Measurements from ENCODE around the gene NUBP2.

DNA sequence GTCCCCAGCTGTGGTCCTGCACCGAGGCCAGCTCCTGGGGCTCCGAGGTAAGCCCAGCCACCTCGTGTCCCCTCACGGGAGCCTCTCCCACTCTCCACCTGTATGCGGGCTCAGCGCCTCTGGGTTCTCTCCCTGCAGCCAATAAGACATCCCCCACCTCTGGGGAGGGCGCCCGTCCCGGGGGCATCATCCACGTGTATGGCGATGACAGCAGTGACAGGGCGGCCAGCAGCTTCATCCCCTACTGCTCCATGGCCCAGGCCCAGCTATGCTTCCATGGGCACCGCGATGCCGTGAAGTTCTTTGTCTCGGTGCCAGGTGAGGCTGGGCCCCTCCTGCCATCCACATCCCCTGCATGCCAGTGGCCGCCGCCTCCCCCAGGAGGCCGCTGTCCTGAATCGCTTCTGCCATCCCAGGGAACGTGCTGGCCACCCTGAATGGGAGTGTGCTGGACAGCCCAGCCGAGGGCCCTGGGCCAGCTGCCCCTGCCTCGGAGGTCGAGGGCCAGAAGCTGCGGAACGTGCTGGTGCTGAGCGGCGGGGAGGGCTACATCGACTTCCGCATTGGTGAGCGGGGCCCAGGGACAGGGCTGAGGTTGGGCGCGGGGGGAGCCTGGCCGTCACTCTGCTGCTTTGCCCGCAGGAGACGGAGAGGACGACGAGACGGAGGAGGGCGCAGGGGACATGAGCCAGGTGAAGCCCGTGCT lies 14.5 kb upstream of the NUBP2 start:
- TF ChIP-seq ZNF112 (tag by site-specific recombination; IDR thresholded peaks at IDR 0.05) (no peak), ZNF76 (tag by site-specific recombination; IDR thresholded peaks at IDR 0.05; ENCODE audit: borderline replicate concordance, low read depth) (no peak), ZNF350 (tag by site-specific recombination; IDR thresholded peaks at IDR 0.05) (no peak), OSR2 (tag by site-specific recombination; IDR thresholded peaks at IDR 0.05) (no peak), SETDB1 (IDR thresholded peaks at IDR 0.05; ENCODE audit: insufficient read length, low read length) (no peak), ZNF501 (tag by site-specific recombination; IDR thresholded peaks at IDR 0.05) (no peak), ZNF416 (tag by site-specific recombination; IDR thresholded peaks at IDR 0.05) (no peak), MYNN (tag by site-specific recombination; IDR thresholded peaks at IDR 0.05; ENCODE audit: borderline replicate concordance) (no peak), ZBTB7A (tag by site-specific recombination; IDR thresholded peaks at IDR 0.05; ENCODE audit: low read depth) (no peak), ZFP3 (tag by site-specific recombination; IDR thresholded peaks at IDR 0.05; ENCODE audit: low read depth) (no peak), REPIN1 (tag by site-specific recombination; IDR thresholded peaks at IDR 0.05; ENCODE audit: low read depth) (no peak)
- TF ChIP-seq, protein P1, sequence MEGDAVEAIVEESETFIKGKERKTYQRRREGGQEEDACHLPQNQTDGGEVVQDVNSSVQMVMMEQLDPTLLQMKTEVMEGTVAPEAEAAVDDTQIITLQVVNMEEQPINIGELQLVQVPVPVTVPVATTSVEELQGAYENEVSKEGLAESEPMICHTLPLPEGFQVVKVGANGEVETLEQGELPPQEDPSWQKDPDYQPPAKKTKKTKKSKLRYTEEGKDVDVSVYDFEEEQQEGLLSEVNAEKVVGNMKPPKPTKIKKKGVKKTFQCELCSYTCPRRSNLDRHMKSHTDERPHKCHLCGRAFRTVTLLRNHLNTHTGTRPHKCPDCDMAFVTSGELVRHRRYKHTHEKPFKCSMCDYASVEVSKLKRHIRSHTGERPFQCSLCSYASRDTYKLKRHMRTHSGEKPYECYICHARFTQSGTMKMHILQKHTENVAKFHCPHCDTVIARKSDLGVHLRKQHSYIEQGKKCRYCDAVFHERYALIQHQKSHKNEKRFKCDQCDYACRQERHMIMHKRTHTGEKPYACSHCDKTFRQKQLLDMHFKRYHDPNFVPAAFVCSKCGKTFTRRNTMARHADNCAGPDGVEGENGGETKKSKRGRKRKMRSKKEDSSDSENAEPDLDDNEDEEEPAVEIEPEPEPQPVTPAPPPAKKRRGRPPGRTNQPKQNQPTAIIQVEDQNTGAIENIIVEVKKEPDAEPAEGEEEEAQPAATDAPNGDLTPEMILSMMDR (tag by site-specific recombination; IDR thresholded peaks at IDR 0.05), result no peak
- TF ChIP-seq, protein P2, sequence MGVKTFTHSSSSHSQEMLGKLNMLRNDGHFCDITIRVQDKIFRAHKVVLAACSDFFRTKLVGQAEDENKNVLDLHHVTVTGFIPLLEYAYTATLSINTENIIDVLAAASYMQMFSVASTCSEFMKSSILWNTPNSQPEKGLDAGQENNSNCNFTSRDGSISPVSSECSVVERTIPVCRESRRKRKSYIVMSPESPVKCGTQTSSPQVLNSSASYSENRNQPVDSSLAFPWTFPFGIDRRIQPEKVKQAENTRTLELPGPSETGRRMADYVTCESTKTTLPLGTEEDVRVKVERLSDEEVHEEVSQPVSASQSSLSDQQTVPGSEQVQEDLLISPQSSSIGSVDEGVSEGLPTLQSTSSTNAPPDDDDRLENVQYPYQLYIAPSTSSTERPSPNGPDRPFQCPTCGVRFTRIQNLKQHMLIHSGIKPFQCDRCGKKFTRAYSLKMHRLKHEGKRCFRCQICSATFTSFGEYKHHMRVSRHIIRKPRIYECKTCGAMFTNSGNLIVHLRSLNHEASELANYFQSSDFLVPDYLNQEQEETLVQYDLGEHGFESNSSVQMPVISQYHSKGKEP (tag by site-specific recombination; IDR thresholded peaks at IDR 0.05), result no peak

Data from HEK293 (cell line).